ENCODE results near the gene RNF149.
"Not testable (repeated sequence)": the region's sequence is repeated elsewhere in the genome, so short reads cannot be mapped to it uniquely, and the experiment has no call there.

RNF149 gene

GRCh38 chr2:101330253-101330933, 21.9 kb upstream of the RNF149 start:
- DNase-seq: peak; percentile 74

GRCh38 chr2:101329026-101329425, 20.5 kb upstream of the RNF149 start:
- DNase-seq: no peak

GRCh38 chr2:101328474-101329007, 20.0 kb upstream of the RNF149 start:
- DNase-seq: no peak

GRCh38 chr2:101327863-101328394, 19.4 kb upstream of the RNF149 start:
- DNase-seq: no peak

- no peak for DNase-seq
Measured at GRCh38 chr2:101325425-101325824, 16.9 kb upstream of the RNF149 start.

- DNase-seq: not testable (repeated sequence)
Measured at GRCh38 chr2:101316568-101316967, 8.1 kb upstream of the RNF149 start.

GRCh38 chr2:101311696-101312017, 3.2 kb upstream of the RNF149 start:
- no peak for DNase-seq

GRCh38 chr2:101310834-101311695, 2.6 kb upstream of the RNF149 start:
- no peak for DNase-seq

- DNase-seq: no peak
Measured at GRCh38 chr2:101310090-101310833, 1.8 kb upstream of the RNF149 start.

GRCh38 chr2:101307950-101308431, 510 bp downstream of the RNF149 start:
- DNase-seq: no peak

- DNase-seq: no peak
Measured at GRCh38 chr2:101307503-101307902, 998 bp downstream of the RNF149 start.

GRCh38 chr2:101306410-101306809, 2.1 kb downstream of the RNF149 start:
- DNase-seq: no peak

GRCh38 chr2:101305492-101306078, 2.9 kb downstream of the RNF149 start:
- no peak for DNase-seq

GRCh38 chr2:101305035-101305434, 3.5 kb downstream of the RNF149 start:
- no peak for DNase-seq

- no peak for DNase-seq
Measured at GRCh38 chr2:101303688-101304087, 4.8 kb downstream of the RNF149 start.

GRCh38 chr2:101302016-101302415, 6.5 kb downstream of the RNF149 start:
- no peak for DNase-seq

GRCh38 chr2:101300836-101301235, 7.7 kb downstream of the RNF149 start:
- DNase-seq: no peak

- DNase-seq: no peak
Measured at GRCh38 chr2:101300164-101300563, 8.3 kb downstream of the RNF149 start.

GRCh38 chr2:101299604-101300003, 8.9 kb downstream of the RNF149 start:
- no peak for DNase-seq

- no peak for DNase-seq
Measured at GRCh38 chr2:101297383-101297782, 11.1 kb downstream of the RNF149 start.

- DNase-seq: no peak
Measured at GRCh38 chr2:101296371-101296770, 12.1 kb downstream of the RNF149 start.

GRCh38 chr2:101295895-101296294, 12.6 kb downstream of the RNF149 start:
- no peak for DNase-seq

- DNase-seq: no peak
Measured at GRCh38 chr2:101294861-101295260, 13.6 kb downstream of the RNF149 start.
